ENCODE data around the gene AHCYL1. TPM values are rescaled to one million over a fixed set of nuclear protein-coding genes. Genes with fewer than 3 reads are reported as not detected.

Gene AHCYL1
- total and polyA plus RNA-seq, 8 donors: 29.8 to 85.5 (median 50.1) TPM

GRCh38 chr1:110040548-110040947, 56.0 kb downstream of the AHCYL1 start:
- DNase-seq: no peak
- Histone ChIP-seq H3K9me3 (no peaks in the 10 kb centered on the region), H3K4me1 (peaks cover 0 to 9% (median 7%) of the 10 kb centered on the region in 3 donors), H3K4me3 (no peak overlapping the region), H3K36me3 (peaks cover 0 to 73% (median 46%) of the 10 kb centered on the region in 3 donors), H3K27ac (no peak overlapping the region), H3K27me3 (no peaks in the 10 kb centered on the region)
- ATAC-seq: no peak
- TF ChIP-seq, protein P1, sequence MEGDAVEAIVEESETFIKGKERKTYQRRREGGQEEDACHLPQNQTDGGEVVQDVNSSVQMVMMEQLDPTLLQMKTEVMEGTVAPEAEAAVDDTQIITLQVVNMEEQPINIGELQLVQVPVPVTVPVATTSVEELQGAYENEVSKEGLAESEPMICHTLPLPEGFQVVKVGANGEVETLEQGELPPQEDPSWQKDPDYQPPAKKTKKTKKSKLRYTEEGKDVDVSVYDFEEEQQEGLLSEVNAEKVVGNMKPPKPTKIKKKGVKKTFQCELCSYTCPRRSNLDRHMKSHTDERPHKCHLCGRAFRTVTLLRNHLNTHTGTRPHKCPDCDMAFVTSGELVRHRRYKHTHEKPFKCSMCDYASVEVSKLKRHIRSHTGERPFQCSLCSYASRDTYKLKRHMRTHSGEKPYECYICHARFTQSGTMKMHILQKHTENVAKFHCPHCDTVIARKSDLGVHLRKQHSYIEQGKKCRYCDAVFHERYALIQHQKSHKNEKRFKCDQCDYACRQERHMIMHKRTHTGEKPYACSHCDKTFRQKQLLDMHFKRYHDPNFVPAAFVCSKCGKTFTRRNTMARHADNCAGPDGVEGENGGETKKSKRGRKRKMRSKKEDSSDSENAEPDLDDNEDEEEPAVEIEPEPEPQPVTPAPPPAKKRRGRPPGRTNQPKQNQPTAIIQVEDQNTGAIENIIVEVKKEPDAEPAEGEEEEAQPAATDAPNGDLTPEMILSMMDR (IDR thresholded peaks at IDR 0.05): no peak
- intact Hi-C loops (cut with DNase I): no loop called here
- no peak for FAIRE-seq
- WGBS, 2 donors: 90 to 92% methylated on average over 4 of the region's 4 CpGs

DNA sequence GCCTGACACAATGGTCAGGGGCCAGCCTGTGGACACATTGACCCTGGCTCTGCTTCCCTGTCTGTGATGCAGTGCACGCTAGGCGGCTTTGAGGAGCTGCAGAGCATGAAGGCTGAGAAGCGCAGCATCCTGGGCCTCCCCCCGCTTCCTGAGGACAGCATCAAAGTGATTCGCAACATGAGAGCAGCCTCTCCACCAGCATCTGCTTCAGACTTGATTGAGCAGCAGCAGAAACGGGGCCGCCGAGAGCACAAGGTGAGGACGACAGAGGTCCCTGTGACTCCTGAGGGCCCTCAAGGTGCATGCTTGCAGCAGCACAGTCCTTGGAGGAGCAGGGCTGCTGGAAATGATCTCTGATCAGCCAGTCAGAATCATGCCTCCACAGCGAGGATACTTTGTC, 58.5 kb downstream of the AHCYL1 start:
- H3K36me3 ChIP-seq: peaks cover 5 to 85% (median 46%) of the 10 kb centered on the region in 3 donors
- ATAC-seq (no peak), FAIRE-seq (no peak), DNase-seq (no peak)
- TF ChIP-seq, protein P1 (IDR thresholded peaks at IDR 0.05): no peak
- no peak overlapping the region for H3K27ac ChIP-seq
- no peaks in the 10 kb centered on the region for H3K27me3 ChIP-seq
- H3K4me3 ChIP-seq: no peak overlapping the region
- intact Hi-C loops (cut with DNase I): no loop called here
- no peaks in the 10 kb centered on the region for H3K4me1 ChIP-seq
- 93 to 98% methylated on average over 10 of the region's 10 CpGs for WGBS, 2 donors
- no peaks in the 10 kb centered on the region for H3K9me3 ChIP-seq

DNA sequence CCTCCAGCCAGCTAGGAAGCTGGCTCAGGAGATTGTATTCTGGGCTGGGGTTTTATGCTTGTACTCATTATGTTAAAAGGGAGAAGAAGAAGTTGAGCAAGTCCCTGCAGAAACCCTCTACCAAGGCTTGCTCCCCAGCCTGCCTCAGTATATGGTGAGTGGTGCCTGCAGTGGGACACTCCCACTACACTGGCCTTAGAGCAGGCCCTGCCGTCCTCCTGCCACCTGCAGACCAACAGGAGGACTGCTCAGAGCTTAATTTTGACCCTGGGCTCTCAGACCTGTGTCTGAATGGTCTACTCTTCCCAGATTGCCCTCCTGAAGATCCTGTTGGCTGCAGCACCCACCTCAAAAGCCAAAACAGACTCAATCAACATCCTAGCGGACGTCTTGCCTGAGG, 62.9 kb downstream of the AHCYL1 start:
- FAIRE-seq: no peak
- no peak overlapping the region for H3K4me3 ChIP-seq
- intact Hi-C loops (cut with DNase I): no loop called here
- no peaks in the 10 kb centered on the region for H3K9me3 ChIP-seq
- no peaks in the 10 kb centered on the region for H3K27me3 ChIP-seq
- 72 to 78% methylated on average over 3 of the region's 3 CpGs for WGBS, 2 donors
- no peak for DNase-seq
- no peak for ATAC-seq
- no peak overlapping the region for H3K27ac ChIP-seq
- no peaks in the 10 kb centered on the region for H3K4me1 ChIP-seq
- TF ChIP-seq, protein P1 (IDR thresholded peaks at IDR 0.05): no peak
- peaks cover 5 to 80% (median 33%) of the 10 kb centered on the region in 3 donors for H3K36me3 ChIP-seq

DNA sequence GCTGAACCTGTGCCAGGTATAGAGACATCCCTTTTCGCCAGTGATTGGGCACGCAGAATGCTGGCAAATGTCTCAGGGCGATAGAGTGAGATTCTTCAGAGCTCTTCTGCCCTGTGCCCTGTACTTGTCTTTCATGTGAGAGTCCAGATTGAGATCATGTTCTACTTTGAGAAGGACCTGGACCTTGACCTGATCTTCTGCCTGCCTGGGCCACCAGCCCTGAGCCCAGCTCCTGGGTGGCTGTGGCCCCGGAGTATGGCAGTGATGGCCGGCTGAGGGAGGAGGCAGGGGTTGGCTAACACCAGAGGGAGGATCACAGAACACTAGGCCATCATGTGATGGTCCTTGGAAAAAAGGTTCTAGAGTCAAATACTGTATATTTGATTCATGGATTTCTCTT, 63.7 kb downstream of the AHCYL1 start:
- peaks cover 5 to 75% (median 33%) of the 10 kb centered on the region in 3 donors for H3K36me3 ChIP-seq
- intact Hi-C loops (cut with DNase I): no loop called here
- FAIRE-seq (no peak), ATAC-seq (no peak), DNase-seq (peak in 1 of 6 donors; percentile 46)
- no peaks in the 10 kb centered on the region for H3K4me1 ChIP-seq
- H3K27me3 ChIP-seq: no peaks in the 10 kb centered on the region
- no peak overlapping the region for H3K4me3 ChIP-seq
- H3K27ac ChIP-seq: no peak overlapping the region
- H3K9me3 ChIP-seq: no peaks in the 10 kb centered on the region
- TF ChIP-seq, protein P1 (IDR thresholded peaks at IDR 0.05): no peak
- 88 to 95% methylated on average over 5 of the region's 5 CpGs for WGBS, 2 donors

DNA sequence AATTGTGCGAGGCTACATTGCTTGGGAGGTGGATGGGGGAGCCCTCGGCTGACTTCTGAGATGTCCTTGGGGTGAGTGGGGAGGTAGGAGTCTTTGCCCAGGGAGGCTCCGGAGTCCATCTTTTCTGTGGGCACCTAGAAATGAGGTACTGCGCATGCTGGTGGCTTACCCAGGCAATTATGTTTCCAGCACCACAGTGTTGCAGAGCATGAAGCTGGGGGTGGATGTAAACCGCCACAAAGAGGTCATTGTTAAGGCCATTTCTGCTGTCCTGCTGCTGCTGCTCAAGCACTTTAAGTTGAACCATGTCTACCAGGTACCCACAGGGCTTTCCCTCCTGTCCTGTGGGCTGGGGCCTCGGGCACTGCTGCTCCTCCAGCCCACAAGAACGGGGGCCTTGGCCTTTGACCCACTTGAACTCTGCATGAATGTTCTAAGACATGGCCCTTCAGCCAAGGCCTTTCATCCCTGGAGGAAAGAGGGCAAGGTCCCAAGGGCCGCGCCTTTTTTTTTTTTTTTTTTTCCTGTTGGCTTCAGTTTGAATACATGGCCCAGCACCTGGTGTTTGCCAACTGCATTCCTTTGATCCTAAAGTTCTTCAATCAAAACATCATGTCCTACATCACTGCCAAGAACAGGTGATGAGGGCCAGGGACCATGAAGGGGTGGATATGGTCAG, 64.5 kb downstream of the AHCYL1 start:
- H3K9me3 ChIP-seq: no peaks in the 10 kb centered on the region
- FAIRE-seq: no peak
- no peak for DNase-seq
- no peak overlapping the region for H3K4me3 ChIP-seq
- peak in 3 of 4 donors; percentile 19 to 61 (median 49) for ATAC-seq
- no peak overlapping the region for H3K27ac ChIP-seq
- intact Hi-C loops (cut with DNase I): no loop called here
- H3K4me1 ChIP-seq: no peaks in the 10 kb centered on the region
- TF ChIP-seq, protein P1 (IDR thresholded peaks at IDR 0.05): no peak
- peaks cover 5 to 74% (median 25%) of the 10 kb centered on the region in 3 donors for H3K36me3 ChIP-seq
- 73 to 75% methylated on average over 9 of the region's 9 CpGs for WGBS, 2 donors
- no peaks in the 10 kb centered on the region for H3K27me3 ChIP-seq
